ENCODE results near the gene CNST.

DNA sequence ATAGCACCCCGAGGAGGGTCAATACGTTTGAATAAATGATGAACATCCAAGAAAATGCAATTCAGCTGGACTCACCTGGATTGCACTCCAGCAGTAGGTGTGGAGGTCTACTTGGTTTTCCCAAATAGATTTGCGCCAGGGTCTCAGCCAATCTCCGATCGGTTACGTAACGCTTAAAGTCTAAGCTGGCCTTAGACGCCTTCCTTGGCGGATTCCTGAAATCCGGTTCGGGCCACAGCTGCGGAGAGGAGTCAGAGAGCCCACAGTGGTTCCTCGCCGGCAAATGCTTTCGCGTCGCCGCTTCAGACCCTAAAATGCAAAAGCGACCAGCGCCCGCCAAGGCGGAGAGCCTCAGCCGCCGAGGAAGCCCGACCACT lies 517 bp upstream of the CNST start:
- TF ChIP-seq, protein P1, sequence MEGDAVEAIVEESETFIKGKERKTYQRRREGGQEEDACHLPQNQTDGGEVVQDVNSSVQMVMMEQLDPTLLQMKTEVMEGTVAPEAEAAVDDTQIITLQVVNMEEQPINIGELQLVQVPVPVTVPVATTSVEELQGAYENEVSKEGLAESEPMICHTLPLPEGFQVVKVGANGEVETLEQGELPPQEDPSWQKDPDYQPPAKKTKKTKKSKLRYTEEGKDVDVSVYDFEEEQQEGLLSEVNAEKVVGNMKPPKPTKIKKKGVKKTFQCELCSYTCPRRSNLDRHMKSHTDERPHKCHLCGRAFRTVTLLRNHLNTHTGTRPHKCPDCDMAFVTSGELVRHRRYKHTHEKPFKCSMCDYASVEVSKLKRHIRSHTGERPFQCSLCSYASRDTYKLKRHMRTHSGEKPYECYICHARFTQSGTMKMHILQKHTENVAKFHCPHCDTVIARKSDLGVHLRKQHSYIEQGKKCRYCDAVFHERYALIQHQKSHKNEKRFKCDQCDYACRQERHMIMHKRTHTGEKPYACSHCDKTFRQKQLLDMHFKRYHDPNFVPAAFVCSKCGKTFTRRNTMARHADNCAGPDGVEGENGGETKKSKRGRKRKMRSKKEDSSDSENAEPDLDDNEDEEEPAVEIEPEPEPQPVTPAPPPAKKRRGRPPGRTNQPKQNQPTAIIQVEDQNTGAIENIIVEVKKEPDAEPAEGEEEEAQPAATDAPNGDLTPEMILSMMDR (IDR thresholded peaks at IDR 0.05; ENCODE audit: low read depth, low read length) = no peak
- TF ChIP-seq EZH2phosphoT487 (IDR thresholded peaks at IDR 0.05; ENCODE audit: low read depth) = no peak
